Measurements from ENCODE around the gene DENND4C.

Gene DENND4C

DNA sequence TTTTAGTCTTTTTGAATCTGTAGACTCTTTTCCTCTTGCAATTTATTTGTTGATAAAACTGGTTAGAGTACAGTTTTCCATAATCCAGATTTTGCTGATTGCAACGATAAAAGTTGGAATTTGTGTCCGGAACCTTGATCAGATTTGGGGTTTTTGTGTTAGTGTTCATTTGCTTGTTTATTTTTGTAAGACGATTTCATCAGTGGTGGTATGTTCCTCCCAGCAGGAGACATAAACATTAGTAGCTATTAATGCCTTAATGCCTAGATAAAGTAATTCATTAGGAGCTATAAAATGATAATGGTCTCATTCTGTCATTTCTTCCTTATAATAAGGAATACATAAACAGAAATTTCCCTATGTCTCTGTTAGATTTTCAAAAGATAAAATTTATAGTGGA lies 128.2 kb downstream of the DENND4C start:
- no peak overlapping the region for H3K9ac ChIP-seq (ENCODE audit: low read length)
- no peak overlapping the region for H2AFZ ChIP-seq (ENCODE audit: low read depth, low read length)
- H3K36me3 ChIP-seq (replicated peaks; ENCODE audit: low read depth, low read length) = peaks cover 53% of the 10 kb centered on the region
- H3K4me2 ChIP-seq (ENCODE audit: low read length) = no peak overlapping the region
- H3K27me3 ChIP-seq (ENCODE audit: low read depth, low read length) = no peaks in the 10 kb centered on the region
- no peak overlapping the region for H3K27ac ChIP-seq (ENCODE audit: low read length)
- no peak for TF ChIP-seq CTCF (IDR thresholded peaks at IDR 0.05; ENCODE audit: low read depth, low read length)
- no peak for TF ChIP-seq EZH2phosphoT487 (IDR thresholded peaks at IDR 0.05; ENCODE audit: low read depth)
- no peaks in the 10 kb centered on the region for H3K79me2 ChIP-seq (ENCODE audit: low read length)
- H3K4me3 ChIP-seq (ENCODE audit: low read length) = no peak overlapping the region
- H3K4me1 ChIP-seq (ENCODE audit: low read length) = no peaks in the 10 kb centered on the region
- H3K9me3 ChIP-seq (ENCODE audit: insufficient read depth, low read length) = no peaks in the 10 kb centered on the region
- H4K20me1 ChIP-seq (ENCODE audit: insufficient read depth, low read length) = no peaks in the 10 kb centered on the region

DNA sequence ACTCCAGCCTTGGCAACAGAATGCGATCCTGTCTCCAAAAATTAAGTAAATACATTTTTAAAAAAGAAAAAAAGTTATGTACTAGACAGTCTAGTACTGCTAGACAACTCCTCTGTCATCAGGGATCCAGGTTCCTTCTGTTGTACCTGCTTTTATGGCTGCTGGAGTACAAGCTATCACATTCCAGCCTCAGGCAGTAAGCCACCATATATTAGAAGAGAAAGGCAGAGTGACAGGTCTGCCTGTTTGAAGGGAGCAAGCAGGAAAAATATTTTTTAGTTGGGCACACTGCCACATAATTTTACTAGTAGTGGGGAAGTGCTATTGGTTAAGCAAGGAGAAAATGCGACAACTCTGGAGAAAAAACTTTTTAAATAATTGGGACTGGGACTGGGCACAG lies 138.6 kb downstream of the DENND4C start:
- no peaks in the 10 kb centered on the region for H3K9me3 ChIP-seq (ENCODE audit: insufficient read depth, low read length)
- no peak overlapping the region for H3K27ac ChIP-seq (ENCODE audit: low read length)
- H4K20me1 ChIP-seq (ENCODE audit: insufficient read depth, low read length) = 0 out of 2 replicates have a peak, but pooled peaks cover 2% of the 10 kb centered on the region
- no peak overlapping the region for H3K9ac ChIP-seq (ENCODE audit: low read length)
- no peak overlapping the region for H2AFZ ChIP-seq (ENCODE audit: low read depth, low read length)
- peaks cover 3% of the 10 kb centered on the region; the same call in 1 of the 2 replicates for H3K4me1 ChIP-seq (ENCODE audit: low read length)
- H3K4me2 ChIP-seq (ENCODE audit: low read length) = no peak overlapping the region
- no peaks in the 10 kb centered on the region for H3K27me3 ChIP-seq (ENCODE audit: low read depth, low read length)
- no peak for TF ChIP-seq CTCF (IDR thresholded peaks at IDR 0.05; ENCODE audit: low read depth, low read length)
- TF ChIP-seq EZH2phosphoT487 (IDR thresholded peaks at IDR 0.05; ENCODE audit: low read depth) = no peak
- H3K36me3 ChIP-seq (replicated peaks; ENCODE audit: low read depth, low read length) = peaks cover 53% of the 10 kb centered on the region
- no peak overlapping the region for H3K4me3 ChIP-seq (ENCODE audit: low read length)
- no peaks in the 10 kb centered on the region for H3K79me2 ChIP-seq (ENCODE audit: low read length)

GRCh38 chr9:19371942-19372341 lies 141.4 kb downstream of the DENND4C start:
- Histone ChIP-seq H3K27ac (ENCODE audit: low read length) (no peak overlapping the region), H3K4me3 (ENCODE audit: low read length) (no peak overlapping the region), H4K20me1 (ENCODE audit: insufficient read depth, low read length) (peaks cover 16% of the 10 kb centered on the region), H3K27me3 (ENCODE audit: low read depth, low read length) (no peaks in the 10 kb centered on the region), H3K9me3 (ENCODE audit: insufficient read depth, low read length) (no peaks in the 10 kb centered on the region), H3K79me2 (ENCODE audit: low read length) (peaks cover 2% of the 10 kb centered on the region), H3K9ac (ENCODE audit: low read length) (no peak overlapping the region), H3K4me1 (ENCODE audit: low read length) (peaks cover 2% of the 10 kb centered on the region; the same call in 1 of the 2 replicates), H3K36me3 (replicated peaks; ENCODE audit: low read depth, low read length) (peaks cover 57% of the 10 kb centered on the region), H2AFZ (ENCODE audit: low read depth, low read length) (no peak overlapping the region), H3K4me2 (ENCODE audit: low read length) (no peak overlapping the region)
- TF ChIP-seq CTCF (IDR thresholded peaks at IDR 0.05; ENCODE audit: low read depth, low read length) = no peak
- no peak for TF ChIP-seq EZH2phosphoT487 (IDR thresholded peaks at IDR 0.05; ENCODE audit: low read depth)

GRCh38 chr9:19372567-19372966 lies 142.1 kb downstream of the DENND4C start:
- H3K4me2 ChIP-seq (ENCODE audit: low read length) = no peak overlapping the region
- H3K27me3 ChIP-seq (ENCODE audit: low read depth, low read length) = no peaks in the 10 kb centered on the region
- no peak overlapping the region for H2AFZ ChIP-seq (ENCODE audit: low read depth, low read length)
- H3K4me1 ChIP-seq (ENCODE audit: low read length) = peaks cover 6% of the 10 kb centered on the region; the same call in 1 of the 2 replicates
- H3K4me3 ChIP-seq (ENCODE audit: low read length) = no peak overlapping the region
- TF ChIP-seq EZH2phosphoT487 (IDR thresholded peaks at IDR 0.05; ENCODE audit: low read depth) (no peak), CTCF (IDR thresholded peaks at IDR 0.05; ENCODE audit: low read depth, low read length) (no peak)
- peaks cover 60% of the 10 kb centered on the region for H3K36me3 ChIP-seq (replicated peaks; ENCODE audit: low read depth, low read length)
- no peak overlapping the region for H3K27ac ChIP-seq (ENCODE audit: low read length)
- H3K9me3 ChIP-seq (ENCODE audit: insufficient read depth, low read length) = no peaks in the 10 kb centered on the region
- peaks cover 8% of the 10 kb centered on the region for H3K79me2 ChIP-seq (ENCODE audit: low read length)
- H3K9ac ChIP-seq (ENCODE audit: low read length) = no peak overlapping the region
- peaks cover 23% of the 10 kb centered on the region for H4K20me1 ChIP-seq (ENCODE audit: insufficient read depth, low read length)
